ENCODE measurements around the gene SZRD1.

DNA sequence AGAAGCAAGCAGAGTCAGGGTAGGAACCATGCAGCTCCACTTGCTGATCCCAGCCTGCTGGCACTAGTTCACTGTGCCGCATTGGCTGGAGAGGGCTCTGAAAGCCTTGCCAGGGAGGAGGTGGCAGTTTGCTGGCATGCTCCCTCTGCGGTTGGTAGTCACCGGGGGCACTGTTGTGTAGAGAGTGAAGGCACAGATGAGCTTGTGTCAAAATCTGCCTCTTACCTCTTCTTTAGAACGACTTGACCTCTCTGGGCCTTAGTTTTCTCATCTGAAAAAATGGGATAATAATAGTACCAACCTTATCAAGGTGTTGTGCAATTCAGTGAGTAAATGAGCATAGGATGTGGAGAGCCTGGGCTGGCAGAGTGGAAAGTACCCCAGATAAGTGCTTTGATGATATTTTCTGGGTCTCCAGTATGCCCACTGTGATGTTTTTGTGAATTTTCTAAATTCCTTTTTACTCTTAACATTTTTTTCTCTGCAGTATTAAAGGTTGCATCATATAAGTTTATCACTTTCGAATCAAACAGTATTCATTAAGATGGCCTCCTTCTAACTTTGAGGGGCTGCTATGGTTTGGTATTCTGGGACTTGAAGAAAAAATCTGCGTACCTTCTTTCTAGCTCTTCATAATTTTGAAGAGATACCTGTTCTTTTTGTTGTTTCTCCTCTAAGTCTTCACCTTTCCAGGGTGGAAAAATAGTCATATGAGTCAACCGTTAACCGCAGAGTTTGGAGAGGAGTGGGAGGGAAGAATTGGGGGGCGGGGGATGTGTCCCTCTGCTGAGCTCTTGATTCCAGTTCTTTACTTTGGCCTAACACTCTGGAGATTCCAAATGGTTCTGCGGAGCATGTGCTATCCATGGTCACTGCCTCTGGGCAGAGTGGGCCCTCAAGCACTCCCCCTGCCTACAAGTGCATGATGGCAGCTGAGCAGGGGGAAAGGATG is 26.8 kb downstream of the SZRD1 start:
- TF ChIP-seq SUZ12 (IDR thresholded peaks at IDR 0.05; ENCODE audit: extremely low read depth, insufficient read depth, insufficient read length) (no peak), ZNF274 (IDR thresholded peaks at IDR 0.05; ENCODE audit: low read depth, low read length) (no peak)

All from NT2/D1 (cell line).